Subcutaneous abdominal adipose tissue (tissue), 5 donors: ENCODE measurements around the gene APOL1.
"Not testable (repeated sequence)": the region's sequence is repeated elsewhere in the genome, so short reads cannot be mapped to it uniquely, and the experiment has no call there.

Experiments
- H3K27ac ChIP-seq: one replicate; pipeline ENCODE4 v1.7.0; 2013; ENCODE audit warnings: low read depth, mild to moderate bottlenecking, inconsistent platforms, low read length, moderate library complexity
- H3K27me3 ChIP-seq, 5 donors: one replicate each; pipeline ENCODE4 v1.7.0; 2013; ENCODE audit warnings: low read length in 5 of 5, inconsistent platforms in 1 of 5; ENCODE audit not compliant: control insufficient read depth in 5 of 5, insufficient read depth in 4 of 5
- H3K36me3 ChIP-seq, 5 donors: one replicate each; pipeline ENCODE4 v1.7.0; 2013; ENCODE audit warnings: low read length in 5 of 5; ENCODE audit not compliant: control insufficient read depth in 5 of 5, insufficient read depth in 5 of 5
- H3K4me1 ChIP-seq, 5 donors: one replicate each; pipeline ENCODE4 v1.7.0; 2013; ENCODE audit warnings: low read length in 5 of 5, mild to moderate bottlenecking in 3 of 5, moderate library complexity in 1 of 5; ENCODE audit not compliant: control insufficient read depth in 5 of 5, insufficient read depth in 5 of 5
- H3K4me3 ChIP-seq, 5 donors: one replicate each; pipeline ENCODE4 v1.7.0; 2013; ENCODE audit warnings: low read length in 5 of 5, low read depth in 1 of 5
- H3K9ac ChIP-seq, 5 donors: one replicate each; pipeline ENCODE4 v1.7.0; 2013; ENCODE audit warnings: low read length in 5 of 5, mild to moderate bottlenecking in 4 of 5, moderate library complexity in 3 of 5
- H3K9me3 ChIP-seq, 5 donors: one replicate each; pipeline ENCODE4 v1.7.0; 2013; ENCODE audit warnings: low read length in 5 of 5; ENCODE audit not compliant: control insufficient read depth in 5 of 5
- donor health status: healthy.
- donor health status: healthy.
- donor health status: healthy.
- donor health status: healthy.
- donor health status: healthy.

APOL1 gene

DNA sequence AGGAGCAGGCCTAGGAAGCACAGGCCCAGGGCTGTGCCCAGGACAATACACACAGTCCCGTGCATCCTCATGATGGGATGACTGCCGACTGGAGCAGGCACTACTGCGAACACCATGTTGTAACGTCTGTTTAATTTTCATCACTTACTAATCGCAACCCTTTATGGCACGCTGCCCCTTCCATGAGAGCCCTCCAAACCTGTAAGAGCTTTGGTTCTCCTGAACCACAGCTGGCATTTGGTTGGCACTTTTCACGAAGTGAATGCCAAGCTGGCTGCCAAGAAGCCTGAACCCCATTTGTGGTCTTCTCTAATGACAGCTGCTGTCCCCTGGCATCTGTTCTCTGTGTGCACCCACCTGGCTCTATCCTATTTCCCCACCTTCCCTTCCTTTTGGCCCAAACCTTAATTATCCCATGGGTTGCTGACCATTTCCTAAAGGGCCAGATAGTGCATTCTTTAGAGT, 36.5 kb downstream of the APOL1 start:
- Histone ChIP-seq H3K27ac (no peak overlapping the region), H3K4me1 (peaks cover 4 to 12% (median 8%) of the 10 kb centered on the region in 5 donors), H3K4me3 (no peak overlapping the region), H3K27me3 (no peaks in the 10 kb centered on the region), H3K9me3 (no peaks in the 10 kb centered on the region), H3K9ac (no peak overlapping the region), H3K36me3 (peaks cover 0 to 84% (median 83%) of the 10 kb centered on the region in 5 donors)

DNA sequence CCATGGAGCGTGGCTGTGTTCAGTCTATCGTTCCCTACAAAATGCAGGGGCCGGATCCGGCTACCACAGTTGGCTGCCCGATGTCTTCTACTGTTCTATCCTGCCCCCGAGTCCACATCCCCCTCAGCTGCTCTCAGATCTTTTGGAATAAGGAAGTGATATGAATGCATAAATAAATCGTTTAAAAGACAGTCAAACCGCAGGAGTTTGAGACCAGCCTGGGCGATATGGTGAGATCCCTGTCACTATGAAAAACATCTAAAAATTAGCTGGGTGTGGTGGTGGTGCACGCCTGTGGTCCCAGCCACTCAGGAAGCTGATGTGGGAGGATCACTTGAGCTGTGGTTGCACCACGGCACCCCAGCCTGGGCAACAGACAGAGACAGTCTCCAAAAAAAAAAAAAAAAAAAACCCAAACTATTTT, 37.0 kb downstream of the APOL1 start:
- not testable (repeated sequence) for H3K9me3 ChIP-seq, H3K27ac ChIP-seq, H3K27me3 ChIP-seq, H3K4me3 ChIP-seq, H3K9ac ChIP-seq
- peaks cover 0 to 84% (median 83%) of the 10 kb centered on the region in 5 donors for H3K36me3 ChIP-seq
- H3K4me1 ChIP-seq = peaks cover 4 to 12% (median 8%) of the 10 kb centered on the region in 5 donors

DNA sequence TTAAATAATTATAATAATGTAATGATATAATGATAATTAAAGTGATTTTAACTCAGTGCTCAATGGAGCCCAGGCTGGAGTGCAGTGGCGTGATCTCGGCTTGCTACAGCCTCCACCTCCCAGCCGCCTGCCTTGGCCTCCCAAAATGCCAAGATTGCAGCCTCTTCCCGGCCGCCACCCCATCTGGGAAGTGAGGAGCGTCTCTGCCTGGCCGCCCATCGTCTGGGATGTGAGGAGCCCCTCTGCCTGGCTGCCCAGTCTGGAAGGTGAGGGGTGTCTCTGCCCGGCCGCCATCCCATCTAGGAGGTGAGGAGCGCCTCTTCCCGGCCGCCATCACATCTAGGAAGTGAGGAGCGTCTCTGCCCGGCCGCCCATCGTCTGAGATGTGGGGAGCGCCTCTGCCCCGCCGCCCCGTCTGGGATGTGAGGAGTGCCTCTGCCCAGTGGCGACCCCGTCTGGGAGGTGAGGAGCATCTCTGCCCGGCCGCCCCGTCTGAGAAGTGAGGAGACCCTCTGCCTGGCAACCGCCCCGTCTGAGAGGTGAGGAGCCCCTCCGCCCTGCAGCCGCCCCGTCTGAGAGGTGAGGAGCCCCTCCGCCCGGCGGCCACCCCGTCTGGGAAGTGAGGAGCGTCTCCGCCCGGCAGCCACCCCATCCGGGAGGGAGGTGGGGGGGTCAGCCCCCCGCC, 37.6 kb downstream of the APOL1 start:
- H3K9me3 ChIP-seq, H3K9ac ChIP-seq, H3K27me3 ChIP-seq, H3K4me3 ChIP-seq, H3K27ac ChIP-seq: not testable (repeated sequence)
- peaks cover 0 to 84% (median 83%) of the 10 kb centered on the region in 5 donors for H3K36me3 ChIP-seq
- H3K4me1 ChIP-seq = peaks cover 4 to 12% (median 8%) of the 10 kb centered on the region in 5 donors

DNA sequence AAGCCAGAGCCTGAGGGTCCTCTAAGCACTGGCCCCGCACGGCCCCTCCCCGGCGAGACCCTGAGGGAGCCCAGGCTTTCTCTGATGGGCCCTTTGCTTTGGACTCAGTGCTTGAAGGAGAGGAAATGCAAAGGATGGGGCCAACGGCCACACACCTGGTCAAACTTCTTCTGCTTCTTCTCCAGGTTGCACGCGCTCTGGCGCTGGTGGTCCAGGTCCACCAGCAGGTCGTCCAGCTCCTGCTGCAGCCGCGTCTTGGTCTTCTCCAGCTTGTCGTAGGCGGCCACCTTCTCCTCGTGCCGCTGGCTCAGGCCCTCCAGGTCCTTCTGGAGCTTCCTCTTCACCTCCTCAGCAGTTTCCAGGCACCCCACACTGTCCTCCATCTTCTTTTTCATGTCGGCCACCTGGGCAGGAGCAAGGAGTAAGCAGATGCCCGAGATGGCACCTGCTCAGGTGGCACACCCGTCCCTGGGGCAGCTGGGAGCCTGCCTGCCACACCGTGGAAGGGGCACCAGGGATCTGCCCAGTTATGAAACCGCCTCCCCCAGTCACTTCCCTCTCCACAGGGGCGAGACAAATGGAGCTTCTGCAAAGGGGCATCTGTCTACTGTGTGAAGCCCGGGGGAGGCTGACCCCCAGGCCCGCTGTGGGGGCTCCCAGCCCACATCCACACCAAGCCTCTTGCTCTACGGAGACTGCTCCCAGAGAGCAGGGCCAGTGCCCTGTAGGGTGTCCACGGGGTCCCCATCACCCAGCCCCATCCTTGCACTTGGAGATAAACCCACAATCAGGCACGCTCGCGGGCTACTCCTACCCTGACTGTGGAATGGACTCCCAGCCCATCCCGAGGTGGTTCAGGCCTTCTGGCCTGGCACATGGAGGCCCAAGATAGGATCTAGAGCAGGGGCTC, 39.2 kb downstream of the APOL1 start:
- Histone ChIP-seq H3K36me3 (peaks cover under 1 to 84% (median 83%) of the 10 kb centered on the region in 5 donors), H3K4me3 (no peak overlapping the region), H3K9me3 (no peaks in the 10 kb centered on the region), H3K27ac (no peak overlapping the region), H3K27me3 (no peaks in the 10 kb centered on the region), H3K4me1 (no peaks in the 10 kb centered on the region), H3K9ac (no peak overlapping the region)

DNA sequence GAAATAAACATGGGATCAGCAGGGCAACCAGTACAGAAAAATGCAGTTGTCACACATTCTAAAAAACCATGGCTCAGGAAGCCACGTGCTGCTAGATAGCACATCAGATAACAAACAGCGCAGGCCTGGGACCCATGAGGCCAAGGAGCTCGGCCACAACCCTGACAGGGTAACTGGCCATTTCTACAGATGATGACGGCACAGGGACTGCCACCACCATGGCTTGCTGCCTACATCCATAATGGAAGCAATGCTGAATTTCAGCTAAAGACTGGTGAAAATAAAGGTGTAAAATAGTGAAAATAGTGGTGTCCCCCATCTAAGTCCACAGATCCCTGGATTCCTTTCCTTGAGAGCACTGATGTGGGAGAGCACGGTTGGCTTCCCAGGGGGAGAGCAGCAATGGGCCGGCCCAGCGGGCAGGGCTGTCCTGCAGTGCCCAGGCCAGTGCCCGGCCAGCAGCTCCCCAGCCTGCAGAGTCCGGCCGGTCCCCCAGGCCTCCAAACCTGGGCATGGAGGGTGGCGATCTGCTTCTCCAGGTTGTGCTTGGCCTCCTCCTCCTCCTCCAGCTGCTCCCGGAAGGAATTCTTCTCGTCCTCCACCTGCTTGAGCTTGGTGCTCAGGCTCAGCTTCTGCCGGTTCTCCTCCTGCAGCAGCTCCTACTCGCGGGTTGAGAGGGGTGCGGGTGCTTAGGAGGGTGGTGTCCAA, 40.0 kb downstream of the APOL1 start:
- H3K9ac ChIP-seq = no peak overlapping the region
- no peaks in the 10 kb centered on the region for H3K4me1 ChIP-seq
- H3K4me3 ChIP-seq = no peak overlapping the region
- H3K36me3 ChIP-seq = peaks cover 4 to 87% (median 85%) of the 10 kb centered on the region in 5 donors
- H3K27me3 ChIP-seq = no peaks in the 10 kb centered on the region
- H3K27ac ChIP-seq = no peak overlapping the region
- H3K9me3 ChIP-seq = no peaks in the 10 kb centered on the region

DNA sequence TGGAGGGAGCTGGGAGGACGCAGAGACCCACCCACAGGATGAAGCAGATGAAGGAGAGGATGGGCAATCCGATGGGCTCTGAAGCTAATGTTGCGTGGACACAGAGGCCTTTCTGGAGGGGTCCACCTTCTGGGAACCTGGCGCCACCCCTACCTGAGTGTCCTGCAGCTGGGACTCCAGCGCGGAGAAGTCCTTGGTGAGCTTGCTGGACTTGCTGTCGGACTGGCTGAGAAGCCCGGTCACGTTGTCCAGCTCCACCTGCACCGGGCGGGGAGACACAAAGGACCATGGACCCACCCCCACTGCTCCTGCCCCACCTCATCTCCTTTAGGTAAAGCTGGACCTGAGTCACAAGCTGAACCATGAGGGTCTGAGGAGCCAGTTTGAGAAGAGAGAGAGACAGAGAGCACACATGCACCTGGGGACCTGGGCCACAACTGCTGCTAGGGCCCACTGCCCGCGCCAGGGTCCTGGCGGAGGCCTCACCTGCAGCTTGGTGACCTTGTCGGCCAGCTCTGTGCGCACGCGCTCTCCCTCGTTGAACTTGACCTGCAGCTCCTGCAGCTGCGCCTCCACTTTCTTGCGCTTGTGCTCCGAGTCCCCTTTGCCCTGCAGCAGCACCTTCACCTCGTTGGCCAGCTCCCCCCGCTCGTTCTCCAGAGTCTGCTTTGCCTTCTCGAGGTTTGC, 40.8 kb downstream of the APOL1 start:
- Histone ChIP-seq H3K9ac (no peak overlapping the region), H3K27me3 (no peaks in the 10 kb centered on the region), H3K9me3 (no peaks in the 10 kb centered on the region), H3K4me3 (no peak overlapping the region), H3K4me1 (no peaks in the 10 kb centered on the region), H3K27ac (no peak overlapping the region), H3K36me3 (peaks cover 4 to 87% (median 85%) of the 10 kb centered on the region in 5 donors)

DNA sequence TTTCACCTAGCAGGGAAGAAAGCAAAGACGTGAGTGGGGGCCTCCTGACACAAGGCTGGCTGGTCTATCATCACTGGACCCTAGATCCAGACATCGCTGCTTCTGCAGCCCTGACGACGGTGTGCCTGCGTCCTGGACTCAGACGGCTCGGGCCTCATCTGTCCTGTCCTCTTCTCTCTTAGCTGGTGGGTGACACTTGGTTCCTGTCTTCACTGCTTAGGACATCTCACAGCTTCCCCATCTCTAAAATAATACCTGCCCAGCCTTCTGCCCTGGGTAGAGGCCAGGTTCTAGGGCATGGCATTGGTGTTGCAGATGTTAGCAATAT, 41.3 kb downstream of the APOL1 start:
- Histone ChIP-seq H3K36me3 (peaks cover 4 to 87% (median 85%) of the 10 kb centered on the region in 5 donors), H3K9ac (no peak overlapping the region), H3K27me3 (no peaks in the 10 kb centered on the region), H3K4me3 (no peak overlapping the region), H3K9me3 (no peaks in the 10 kb centered on the region), H3K27ac (no peak overlapping the region), H3K4me1 (no peaks in the 10 kb centered on the region)

DNA sequence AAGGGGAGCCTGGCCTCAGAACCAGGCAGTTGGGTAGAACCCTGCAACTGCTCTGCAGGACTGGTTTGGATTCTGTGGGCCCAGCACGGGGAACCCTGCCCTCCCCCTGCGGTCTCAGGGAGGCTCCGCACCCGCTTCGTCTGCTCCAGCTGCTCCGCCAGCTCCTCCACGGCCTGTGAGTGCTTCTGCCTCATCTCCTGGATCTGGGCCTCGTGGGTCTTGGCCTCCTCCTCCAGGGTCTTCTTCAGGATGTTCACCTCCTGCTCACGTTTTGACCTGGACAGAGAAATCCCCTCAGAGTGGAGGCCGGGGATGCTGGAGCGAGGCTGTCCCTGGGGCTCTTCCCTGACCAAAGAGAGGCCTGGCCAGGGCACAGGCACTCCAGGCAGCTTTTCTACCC, 41.9 kb downstream of the APOL1 start:
- peaks cover 4 to 87% (median 85%) of the 10 kb centered on the region in 5 donors for H3K36me3 ChIP-seq
- H3K27me3 ChIP-seq = no peaks in the 10 kb centered on the region
- peaks cover 0 to 4% (median under 1%) of the 10 kb centered on the region in 5 donors for H3K4me1 ChIP-seq
- no peak overlapping the region for H3K9ac ChIP-seq
- H3K4me3 ChIP-seq = no peak overlapping the region
- H3K9me3 ChIP-seq = no peaks in the 10 kb centered on the region
- no peak overlapping the region for H3K27ac ChIP-seq

DNA sequence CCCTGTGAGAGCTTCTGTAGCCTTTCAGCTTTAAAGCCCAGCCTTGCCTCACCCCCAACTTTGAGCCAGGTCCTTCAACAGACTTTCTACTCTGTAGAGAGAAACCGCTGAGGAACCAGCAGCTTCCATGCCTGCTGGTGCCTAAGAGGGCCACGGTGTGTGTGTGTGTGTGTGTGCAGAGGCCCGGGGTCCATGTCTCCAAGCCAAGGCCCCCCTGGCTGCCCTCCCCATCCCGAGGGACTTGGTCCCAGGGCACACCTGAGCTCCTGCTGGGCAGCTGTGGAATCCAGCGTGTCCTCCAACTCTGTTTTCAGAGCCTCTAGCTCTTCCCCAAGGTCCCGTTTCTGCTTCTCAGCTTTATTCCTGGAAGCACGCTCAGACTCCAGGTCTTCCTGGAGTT, 42.3 kb downstream of the APOL1 start:
- H3K27ac ChIP-seq = no peak overlapping the region
- H3K4me1 ChIP-seq = peaks cover 0 to 8% (median 5%) of the 10 kb centered on the region in 5 donors
- no peak overlapping the region for H3K4me3 ChIP-seq
- no peaks in the 10 kb centered on the region for H3K27me3 ChIP-seq
- no peaks in the 10 kb centered on the region for H3K9me3 ChIP-seq
- H3K36me3 ChIP-seq = peaks cover 4 to 88% (median 87%) of the 10 kb centered on the region in 5 donors
- no peak overlapping the region for H3K9ac ChIP-seq
